BLaER1 (cell line): ENCODE results near the gene POLR1H.
A peak's percentile ranks its signal among the peaks of the same experiment; 100 is the strongest.

Experiments
- H3K27ac ChIP-seq: shearing (Covaris generic); formaldehyde crosslinking; 2 replicates; pipeline ENCODE4 v1.8.1; 2022
- H3K27me3 ChIP-seq: shearing (Covaris generic); formaldehyde crosslinking; 2 replicates; pipeline ENCODE4 v1.8.1; 2022
- H3K36me3 ChIP-seq: shearing (Covaris generic); formaldehyde crosslinking; 2 replicates; pipeline ENCODE4 v1.8.1; 2022
- H3K4me1 ChIP-seq: shearing (Covaris generic); formaldehyde crosslinking; 2 replicates; pipeline ENCODE4 v1.8.1; 2022
- H3K4me2 ChIP-seq: shearing (Covaris generic); formaldehyde crosslinking; 2 replicates; pipeline ENCODE4 v1.8.1; 2022
- H3K4me3 ChIP-seq: shearing (Covaris generic); formaldehyde crosslinking; 2 replicates; pipeline ENCODE4 v1.8.1; 2022
- H3K9ac ChIP-seq: shearing (Covaris generic); formaldehyde crosslinking; 2 replicates; pipeline ENCODE4 v1.8.1; 2022
- H3K9me3 ChIP-seq: shearing (Covaris generic); formaldehyde crosslinking; 2 replicates; pipeline ENCODE4 v1.8.1; 2022
- H4K20me1 ChIP-seq: shearing (Covaris generic); formaldehyde crosslinking; 2 replicates; pipeline ENCODE4 v1.8.1; 2022
- Cebpa-rat ChIP-seq: shearing (Covaris generic); IDR thresholded peaks from 2 replicates; pipeline ENCODE4 v1.8.1; 2022

Gene POLR1H

GRCh38 chr6:30101444-30102413, 40.7 kb downstream of the POLR1H start:
- H4K20me1 ChIP-seq, result peaks cover 10% of the 10 kb centered on the region; the same call in 1 of the 2 replicates
- H3K4me2 ChIP-seq, result peak overlapping the region; percentile 97
- no peaks in the 10 kb centered on the region for H3K36me3 ChIP-seq
- H3K4me1 ChIP-seq, result peaks cover 35% of the 10 kb centered on the region
- peak overlapping the region; percentile 49; the same call in 1 of the 2 replicates for H3K9ac ChIP-seq
- no peak for TF ChIP-seq Cebpa-rat
- peak overlapping the region; percentile 36 for H3K27ac ChIP-seq
- peak overlapping the region; percentile 65 for H3K4me3 ChIP-seq
- peaks cover 67% of the 10 kb centered on the region for H3K27me3 ChIP-seq
- no peaks in the 10 kb centered on the region for H3K9me3 ChIP-seq

DNA sequence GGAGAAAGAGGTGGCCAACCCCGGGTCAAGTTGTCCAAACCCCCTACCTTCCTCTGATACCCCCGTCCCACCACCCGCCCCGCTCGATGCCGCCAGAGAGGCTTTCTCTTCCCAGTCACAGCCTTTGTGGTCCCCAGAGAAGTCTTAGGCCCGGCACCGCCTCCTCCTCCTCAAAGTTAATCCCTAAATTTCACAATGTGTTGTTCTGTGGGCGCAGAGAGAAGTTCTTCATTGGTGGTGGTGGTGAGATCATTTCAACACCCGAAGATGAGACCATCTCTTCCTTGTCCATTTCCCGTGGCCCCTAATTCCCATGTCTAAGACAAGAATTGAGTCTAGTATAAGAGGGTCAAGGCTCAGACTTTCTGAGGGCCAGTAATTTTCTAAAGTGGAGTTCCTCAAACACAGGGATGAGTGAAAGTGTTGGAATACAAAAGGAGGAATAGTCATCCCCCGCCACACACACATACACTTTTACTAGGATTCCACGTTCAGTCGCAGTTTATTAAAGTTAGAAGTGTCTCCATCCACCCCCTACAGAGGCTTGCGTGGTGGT, 41.4 kb downstream of the POLR1H start:
- Histone ChIP-seq H3K4me2 (peak overlapping the region; percentile 97), H3K4me1 (peaks cover 36% of the 10 kb centered on the region), H3K9me3 (no peaks in the 10 kb centered on the region), H3K9ac (peak overlapping the region; percentile 49; the same call in 1 of the 2 replicates), H3K27me3 (peaks cover 59% of the 10 kb centered on the region), H3K4me3 (peak overlapping the region; percentile 65), H3K36me3 (no peaks in the 10 kb centered on the region), H3K27ac (peak overlapping the region; percentile 36), H4K20me1 (peaks cover 10% of the 10 kb centered on the region; the same call in 1 of the 2 replicates)
- TF ChIP-seq Cebpa-rat, result no peak

DNA sequence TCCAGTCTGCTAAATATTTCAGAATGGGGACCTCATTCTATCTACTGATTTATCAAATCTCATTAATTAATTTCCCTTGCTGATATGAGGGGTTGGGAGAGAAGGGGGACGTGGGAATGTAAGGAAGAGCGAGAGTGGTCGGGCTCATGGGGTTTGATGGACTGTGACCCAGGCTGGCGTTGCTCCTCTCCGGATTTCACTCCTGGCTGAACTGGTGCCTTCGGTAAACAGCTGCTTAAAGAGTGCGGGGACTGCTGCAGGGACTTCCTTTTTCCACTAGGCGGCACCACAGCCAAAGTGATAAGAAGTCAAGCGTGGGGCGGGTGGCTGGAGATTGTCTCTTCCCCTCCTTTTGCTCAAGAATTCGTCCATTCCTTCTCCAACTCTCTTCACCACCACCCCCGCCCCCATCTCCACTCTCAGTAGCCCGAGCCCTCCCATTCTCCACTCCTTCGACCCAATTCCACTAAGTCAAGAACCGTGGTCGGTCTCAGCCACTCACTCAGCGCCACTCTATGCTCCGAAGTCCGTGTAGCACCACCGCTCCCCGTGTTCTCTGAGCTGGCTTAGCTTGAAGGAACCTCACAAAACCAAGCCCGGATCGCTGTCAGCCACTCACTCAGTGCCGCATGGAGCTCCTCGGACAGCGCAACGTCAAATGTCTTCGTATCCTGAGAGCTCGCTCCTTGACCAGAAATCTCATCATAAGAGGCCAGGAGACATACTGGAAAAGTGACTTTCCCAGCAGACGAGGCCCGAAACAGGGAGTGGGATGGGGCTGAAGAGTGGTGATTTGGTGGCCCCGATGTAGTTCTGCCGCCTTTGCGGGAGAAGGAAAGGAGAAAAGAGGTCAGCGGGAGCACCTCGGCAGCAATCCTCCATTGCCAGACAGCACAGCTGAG, 42.2 kb downstream of the POLR1H start:
- Histone ChIP-seq H3K4me2 (peak overlapping the region; percentile 97), H3K27ac (no peak overlapping the region), H3K9me3 (no peaks in the 10 kb centered on the region), H3K9ac (peak overlapping the region; percentile 56; the same call in 1 of the 2 replicates), H4K20me1 (peaks cover 10% of the 10 kb centered on the region; the same call in 1 of the 2 replicates), H3K4me3 (peak overlapping the region; percentile 65), H3K36me3 (no peaks in the 10 kb centered on the region), H3K27me3 (peaks cover 52% of the 10 kb centered on the region), H3K4me1 (peaks cover 40% of the 10 kb centered on the region)
- no peak for TF ChIP-seq Cebpa-rat

- Histone ChIP-seq H3K4me2 (peak overlapping the region; percentile 97), H3K9ac (peak overlapping the region; percentile 56; the same call in 1 of the 2 replicates), H3K36me3 (no peaks in the 10 kb centered on the region), H3K4me1 (peaks cover 40% of the 10 kb centered on the region), H3K4me3 (peak overlapping the region; percentile 65), H3K27ac (no peak overlapping the region), H3K27me3 (peaks cover 46% of the 10 kb centered on the region), H3K9me3 (no peaks in the 10 kb centered on the region), H4K20me1 (peaks cover 10% of the 10 kb centered on the region; the same call in 1 of the 2 replicates)
- no peak for TF ChIP-seq Cebpa-rat
These were observed 42.8 kb downstream of the POLR1H start for GRCh38 chr6:30103872-30104179.

- TF ChIP-seq Cebpa-rat, result no peak
- Histone ChIP-seq H3K27ac (no peak overlapping the region), H4K20me1 (peaks cover 10% of the 10 kb centered on the region; the same call in 1 of the 2 replicates), H3K9ac (no peak overlapping the region), H3K27me3 (peaks cover 38% of the 10 kb centered on the region), H3K4me3 (no peak overlapping the region), H3K36me3 (no peaks in the 10 kb centered on the region), H3K9me3 (no peaks in the 10 kb centered on the region), H3K4me2 (no peak overlapping the region), H3K4me1 (peaks cover 40% of the 10 kb centered on the region)
These were observed 43.6 kb downstream of the POLR1H start for GRCh38 chr6:30104661-30105060.

DNA sequence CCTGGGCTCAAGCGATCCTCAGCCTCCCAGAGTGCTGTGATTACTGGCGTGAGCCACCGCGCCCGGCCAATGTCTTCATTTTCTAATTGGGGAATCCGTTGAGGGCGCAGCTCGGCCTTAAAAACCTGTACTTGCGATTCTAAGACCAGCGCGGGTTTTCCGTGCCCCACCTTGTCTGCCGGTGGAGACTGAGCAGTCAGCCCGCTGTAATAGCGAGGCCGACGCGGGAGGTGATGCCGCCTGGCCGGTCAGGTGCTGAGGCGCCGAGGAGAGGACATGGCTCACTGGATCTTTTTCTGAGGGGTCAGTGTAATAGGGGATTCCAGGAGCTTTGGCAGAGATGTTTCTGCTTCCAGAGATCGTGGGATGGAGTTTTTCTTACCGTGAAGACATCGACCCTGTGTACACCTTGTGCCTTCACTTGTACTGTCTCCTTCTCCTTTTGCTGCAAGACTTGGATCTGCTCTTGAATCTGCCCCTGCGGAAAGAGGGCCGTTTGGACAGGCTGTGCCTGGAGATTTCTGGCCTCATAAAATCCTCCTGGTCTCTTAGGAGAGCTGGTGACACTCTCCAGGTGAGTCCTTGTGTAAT, 50.3 kb downstream of the POLR1H start:
- no peaks in the 10 kb centered on the region for H3K36me3 ChIP-seq
- peaks cover 5% of the 10 kb centered on the region; the same call in 1 of the 2 replicates for H3K27me3 ChIP-seq
- H3K4me2 ChIP-seq, result peak overlapping the region; percentile 73
- H3K9me3 ChIP-seq, result no peaks in the 10 kb centered on the region
- H3K9ac ChIP-seq, result no peak overlapping the region
- H3K27ac ChIP-seq, result no peak overlapping the region
- H4K20me1 ChIP-seq, result no peaks in the 10 kb centered on the region
- peaks cover 30% of the 10 kb centered on the region for H3K4me1 ChIP-seq
- no peak for TF ChIP-seq Cebpa-rat
- H3K4me3 ChIP-seq, result no peak overlapping the region

DNA sequence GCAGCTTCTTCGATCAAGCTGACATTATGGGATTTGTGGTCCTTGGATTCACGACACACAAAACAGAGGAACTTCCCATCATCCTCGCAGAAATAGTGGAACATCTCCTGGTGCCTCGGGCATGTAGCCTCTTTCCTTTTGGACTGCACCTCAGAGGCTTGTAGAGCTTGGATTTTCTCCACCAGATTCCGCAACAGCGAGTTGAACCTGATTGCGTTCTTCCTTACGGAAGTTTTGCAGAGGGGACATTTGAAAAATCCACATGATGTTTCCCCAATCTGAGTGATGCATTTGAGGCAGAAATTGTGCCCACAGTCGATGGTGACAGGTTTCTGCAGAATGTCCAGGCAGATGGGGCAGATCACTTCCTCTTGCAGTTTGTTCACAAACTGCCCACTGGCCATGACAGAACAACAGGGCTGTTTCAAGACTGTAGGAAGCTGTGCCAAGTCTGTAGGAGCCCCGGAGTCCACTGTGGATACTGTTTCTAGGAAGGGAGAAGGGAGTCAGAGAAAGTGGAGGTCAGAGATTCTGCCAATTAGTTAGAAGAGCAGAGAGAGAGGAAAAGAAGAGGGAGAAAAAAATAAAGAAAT, 51.4 kb downstream of the POLR1H start:
- Histone ChIP-seq H3K4me2 (no peak overlapping the region), H4K20me1 (no peaks in the 10 kb centered on the region), H3K27me3 (peaks cover 5% of the 10 kb centered on the region; the same call in 1 of the 2 replicates), H3K36me3 (no peaks in the 10 kb centered on the region), H3K27ac (no peak overlapping the region), H3K9me3 (no peaks in the 10 kb centered on the region), H3K4me1 (peaks cover 41% of the 10 kb centered on the region), H3K9ac (no peak overlapping the region), H3K4me3 (no peak overlapping the region)
- TF ChIP-seq Cebpa-rat, result no peak

- Histone ChIP-seq H3K4me3 (no peak within 1 kb of the TSS), H3K27me3 (peaks cover 5% of the 10 kb centered on the region; the same call in 1 of the 2 replicates), H4K20me1 (no peaks in the 10 kb centered on the region), H3K9ac (no peak within 1 kb of the TSS), H3K9me3 (no peaks in the 10 kb centered on the region), H3K36me3 (no peaks in the 10 kb centered on the region), H3K27ac (no peak within 1 kb of the TSS), H3K4me2 (peak within 1 kb of the TSS; percentile 3; the same call in 1 of the 2 replicates), H3K4me1 (peaks cover 43% of the 10 kb centered on the region)
- TF ChIP-seq Cebpa-rat, result no peak
These were observed 52.1 kb downstream of the POLR1H start, which contains the start of gene TRIM31 for GRCh38 chr6:30113003-30113759. TSS of gene TRIM31 (minus strand) at chr6:30113090. CDS start at chr6:30112805, 285 bp downstream.
